ENCODE results near the gene CHD3. TPM values are rescaled to one million over a fixed set of nuclear protein-coding genes. Genes with fewer than 3 reads are reported as not detected.
A peak's percentile ranks its signal among the peaks of the same experiment; 100 is the strongest.

Gene CHD3
- total RNA-seq, 4 donors from 2014 or later = 47.0 to 77.6 (median 57.3) TPM

GRCh38 chr17:7850701-7851437, 37.7 kb upstream of the CHD3 start:
- ATAC-seq (ENCODE audit: low FRiP score) = no peak
- no peak for DNase-seq (ENCODE audit: low spot score)
- TF ChIP-seq CTCF (IDR thresholded peaks at IDR 0.05) = no peak

- peak in 2 of 3 donors; percentile 95 to 96 for TF ChIP-seq CTCF (IDR thresholded peaks at IDR 0.05)
- DNase-seq (ENCODE audit: low spot score) = no peak
- ATAC-seq (ENCODE audit: low FRiP score) = peak; percentile 42
Observed at GRCh38 chr17:7851438-7852261, 36.9 kb upstream of the CHD3 start.

- no peak for TF ChIP-seq CTCF (IDR thresholded peaks at IDR 0.05)
- ATAC-seq (ENCODE audit: low FRiP score) = no peak
- DNase-seq (ENCODE audit: low spot score) = no peak
Observed at GRCh38 chr17:7852262-7852670, 36.3 kb upstream of the CHD3 start.

- no peak for ATAC-seq (ENCODE audit: low FRiP score)
Observed at GRCh38 chr17:7852919-7853690, 35.5 kb upstream of the CHD3 start.

GRCh38 chr17:7853691-7854038, 34.9 kb upstream of the CHD3 start:
- DNase-seq (ENCODE audit: low spot score) (no peak), ATAC-seq (ENCODE audit: low FRiP score) (no peak)
- no peak for TF ChIP-seq CTCF (IDR thresholded peaks at IDR 0.05)

More at GRCh38 chr17:7852919-7853690, 35.5 kb upstream of the CHD3 start:
- DNase-seq (ENCODE audit: low spot score) = no peak
- TF ChIP-seq CTCF (IDR thresholded peaks at IDR 0.05) = no peak

- ATAC-seq (ENCODE audit: low FRiP score) = no peak
- DNase-seq (ENCODE audit: low spot score) = no peak
Observed at GRCh38 chr17:7854078-7854777, 34.4 kb upstream of the CHD3 start.

More at GRCh38 chr17:7854078-7854777, 34.4 kb upstream of the CHD3 start:
- TF ChIP-seq CTCF (IDR thresholded peaks at IDR 0.05) = no peak

Data from omental fat pad (tissue), 4 donors.